ENCODE data around the gene DDX41.

GRCh38 chr5:177499842-177500241 is 16.9 kb downstream of the DDX41 start:
- TF ChIP-seq CTCF (IDR thresholded peaks at IDR 0.05) (no peak), POLR2A (IDR thresholded peaks at IDR 0.05) (no peak)

Measured in esophagus squamous epithelium (tissue), 4 donors.